Activated T-helper 1 cell treated with anti-CD3 and anti-CD28 coated beads, Interleukin-12 subunit alpha, Interleukin-12 subunit beta, Interleukin-2, Interleukin-4 antibody, amounts not matched to agents 30 ng/mL and 10 ng/mL and 1 ng/mL, durations not matched to agents 14 hours and 24 hours and 36 hours (primary cell): ENCODE measurements around the gene MBTD1. TPM values are rescaled to one million over a fixed set of nuclear protein-coding genes. Genes with fewer than 3 reads are reported as not detected.

ENCODE experiments used
- DNase-seq: peaks from one replicate; pipeline ENCODE4 v3.0.0; 2021; ENCODE audit warnings: low spot score
- H3K27ac Mint-ChIP-seq: one replicate; pipeline ENCODE4 v1.8.0; 2021; ENCODE audit warnings: mild to moderate bottlenecking, mixed read lengths
- H3K27me3 Mint-ChIP-seq: one replicate; pipeline ENCODE4 v1.8.0; 2022; ENCODE audit warnings: mild to moderate bottlenecking, moderate library complexity, mixed read lengths; ENCODE audit not compliant: insufficient read depth
- H3K36me3 Mint-ChIP-seq: one replicate; pipeline ENCODE4 v1.8.0; 2021; ENCODE audit warnings: low read depth, mixed read lengths
- H3K4me1 Mint-ChIP-seq: one replicate; pipeline ENCODE4 v1.8.0; 2021; ENCODE audit warnings: low read depth, mixed read lengths
- H3K4me3 Mint-ChIP-seq: one replicate; pipeline ENCODE4 v1.8.0; 2021; ENCODE audit warnings: mild to moderate bottlenecking, moderate library complexity, mixed read lengths
- H3K9me3 Mint-ChIP-seq: one replicate; pipeline ENCODE4 v1.8.0; 2021; ENCODE audit warnings: mixed read lengths
- intact Hi-C: fragments of 100-400 bp; cut with micrococcal nuclease; formaldehyde crosslinking; loops from one replicate; pipeline ENCODE4 v1.15.1; 2024
- total RNA-seq: library from RNA; stranded (reverse); gene quantifications from 2 replicates; pipeline ENCODE4 v1.2.3, GENCODE V29; 2022

The MBTD1 gene
- total RNA-seq, 1 donor from 2014 or later, result 12.0 TPM

GRCh38 chr17:51166987-51167931 is 92.6 kb downstream of the MBTD1 start:
- Mint-ChIP-seq H3K9me3 (no peaks in the 10 kb centered on the region), H3K36me3 (peaks cover 46% of the 10 kb centered on the region), H3K27ac (peak overlapping the region; percentile 89), H3K27me3 (peaks cover 1% of the 10 kb centered on the region), H3K4me3 (peak overlapping the region; percentile 94), H3K4me1 (peaks cover 32% of the 10 kb centered on the region)
- DNase-seq, result peak; percentile 57
- intact Hi-C loops, result loop anchor here (1.0 kb wide), 5 partner anchors 14 to 301 kb away; partner anchors contain the start of genes MBTD1, NME1, TOB1 and UTP18

GRCh38 chr17:51166198-51166986 is 93.5 kb downstream of the MBTD1 start, which contains the start of gene NME2:
TSS of gene NME2 (plus strand) at chr17:51166411. CDS start at chr17:51166831, 420 bp downstream.
- H3K36me3 Mint-ChIP-seq, result peaks cover 52% of the 10 kb centered on the region
- DNase-seq, result peak; percentile 69
- H3K27ac Mint-ChIP-seq, result peak within 1 kb of the TSS; percentile 98
- intact Hi-C loops, result loop anchor here (1.0 kb wide), 3 partner anchors 13 to 300 kb away; partner anchors contain the start of genes NME1 and TOB1
- no peaks in the 10 kb centered on the region for H3K9me3 Mint-ChIP-seq
- H3K27me3 Mint-ChIP-seq, result peaks cover 1% of the 10 kb centered on the region
- peaks cover 32% of the 10 kb centered on the region for H3K4me1 Mint-ChIP-seq
- peak within 1 kb of the TSS; percentile 98 for H3K4me3 Mint-ChIP-seq

GRCh38 chr17:51165680-51166197 is 94.1 kb downstream of the MBTD1 start:
- Mint-ChIP-seq H3K36me3 (peaks cover 49% of the 10 kb centered on the region), H3K27ac (peak overlapping the region; percentile 98), H3K27me3 (peaks cover 1% of the 10 kb centered on the region)

GRCh38 chr17:51164911-51165679 is 94.8 kb downstream of the MBTD1 start:
- DNase-seq, result no peak
- intact Hi-C loops, result no loop called here
- peaks cover 51% of the 10 kb centered on the region for H3K36me3 Mint-ChIP-seq

More at GRCh38 chr17:51165680-51166197, 94.1 kb downstream of the MBTD1 start:
- H3K9me3 Mint-ChIP-seq, result no peaks in the 10 kb centered on the region
- intact Hi-C loops, result loop anchor here (1.0 kb wide), 3 partner anchors 12 to 299 kb away; partner anchors contain the start of genes NME1 and TOB1
- H3K4me1 Mint-ChIP-seq, result peaks cover 27% of the 10 kb centered on the region
- no peak for DNase-seq
- H3K4me3 Mint-ChIP-seq, result peak overlapping the region; percentile 98

GRCh38 chr17:51161541-51161940 is 98.3 kb downstream of the MBTD1 start:
- Mint-ChIP-seq H3K4me1 (peaks cover 25% of the 10 kb centered on the region), H3K27me3 (peaks cover 1% of the 10 kb centered on the region), H3K27ac (no peak overlapping the region), H3K4me3 (no peak overlapping the region), H3K9me3 (no peaks in the 10 kb centered on the region), H3K36me3 (peaks cover 48% of the 10 kb centered on the region)
- no peak for DNase-seq
- intact Hi-C loops, result no loop called here

More at GRCh38 chr17:51164911-51165679, 94.8 kb downstream of the MBTD1 start:
- H3K27ac Mint-ChIP-seq, result peak overlapping the region; percentile 98
- peaks cover 27% of the 10 kb centered on the region for H3K4me1 Mint-ChIP-seq
- H3K9me3 Mint-ChIP-seq, result no peaks in the 10 kb centered on the region
- peak overlapping the region; percentile 98 for H3K4me3 Mint-ChIP-seq
- H3K27me3 Mint-ChIP-seq, result peaks cover 1% of the 10 kb centered on the region

- no peaks in the 10 kb centered on the region for H3K9me3 Mint-ChIP-seq
- no peak overlapping the region for H3K4me3 Mint-ChIP-seq
- no peak overlapping the region for H3K27ac Mint-ChIP-seq
- DNase-seq, result no peak
- H3K36me3 Mint-ChIP-seq, result peaks cover 50% of the 10 kb centered on the region
- no peaks in the 10 kb centered on the region for H3K27me3 Mint-ChIP-seq
- H3K4me1 Mint-ChIP-seq, result peaks cover 21% of the 10 kb centered on the region
- intact Hi-C loops, result loop anchor here (10.0 kb wide), 1 partner anchor 455 kb away; the partner anchor contains the start of gene ANKRD40
Observed at GRCh38 chr17:51159604-51160003, 100.2 kb downstream of the MBTD1 start.

GRCh38 chr17:51155416-51155815 is 104.4 kb downstream of the MBTD1 start:
- intact Hi-C loops, result loop anchor here (10.0 kb wide), 1 partner anchor 451 kb away; the partner anchor contains the start of gene ANKRD40
- no peak for DNase-seq
- H3K9me3 Mint-ChIP-seq, result no peaks in the 10 kb centered on the region

GRCh38 chr17:51154176-51154575 is 105.7 kb downstream of the MBTD1 start:
- Mint-ChIP-seq H3K4me1 (peaks cover 21% of the 10 kb centered on the region), H3K36me3 (peaks cover 25% of the 10 kb centered on the region), H3K27ac (no peak overlapping the region), H3K9me3 (no peaks in the 10 kb centered on the region), H3K27me3 (no peaks in the 10 kb centered on the region), H3K4me3 (no peak overlapping the region)
- intact Hi-C loops, result loop anchor here (5.0 to 10.0 kb wide), 2 partner anchors 302 to 449 kb away; partner anchors contain the start of gene ANKRD40
- peak; percentile 8 for DNase-seq

More at GRCh38 chr17:51155416-51155815, 104.4 kb downstream of the MBTD1 start:
- peaks cover 32% of the 10 kb centered on the region for H3K36me3 Mint-ChIP-seq
- H3K27me3 Mint-ChIP-seq, result no peaks in the 10 kb centered on the region
- H3K4me3 Mint-ChIP-seq, result no peak overlapping the region
- H3K4me1 Mint-ChIP-seq, result peaks cover 21% of the 10 kb centered on the region
- no peak overlapping the region for H3K27ac Mint-ChIP-seq

GRCh38 chr17:51153210-51154072 is 106.4 kb downstream of the MBTD1 start, which contains the start of gene NME1:
TSS of gene NME1 (plus strand) at chr17:51153559. CDS start at chr17:51155655, 2,096 bp downstream.
- no peak within 1 kb of the TSS for H3K27ac Mint-ChIP-seq

GRCh38 chr17:51152766-51153209 is 107.1 kb downstream of the MBTD1 start:
- H3K4me1 Mint-ChIP-seq, result peaks cover 23% of the 10 kb centered on the region
- H3K27me3 Mint-ChIP-seq, result no peaks in the 10 kb centered on the region
- peaks cover 19% of the 10 kb centered on the region for H3K36me3 Mint-ChIP-seq
- H3K4me3 Mint-ChIP-seq, result no peak overlapping the region
- H3K9me3 Mint-ChIP-seq, result no peaks in the 10 kb centered on the region
- no peak overlapping the region for H3K27ac Mint-ChIP-seq
- intact Hi-C loops, result loop anchor here (1.0 to 10.0 kb wide), 8 partner anchors 14 to 448 kb away; partner anchors contain the start of genes ANKRD40, MBTD1, NME2 and TOB1
- no peak for DNase-seq

More at GRCh38 chr17:51153210-51154072, 106.4 kb downstream of the MBTD1 start, which contains the start of gene NME1:
- H3K36me3 Mint-ChIP-seq, result peaks cover 19% of the 10 kb centered on the region
- H3K4me3 Mint-ChIP-seq, result no peak within 1 kb of the TSS
- intact Hi-C loops, result loop anchor here (1.0 to 10.0 kb wide), 8 partner anchors 13 to 449 kb away; partner anchors contain the start of genes ANKRD40, MBTD1, NME2 and TOB1
- no peaks in the 10 kb centered on the region for H3K27me3 Mint-ChIP-seq
- DNase-seq, result peak; percentile 96
- H3K4me1 Mint-ChIP-seq, result peaks cover 21% of the 10 kb centered on the region
- H3K9me3 Mint-ChIP-seq, result no peaks in the 10 kb centered on the region
